Left ventricle myocardium superior (tissue), 1 donor: ENCODE data around the gene FAM13A. TPM values are rescaled to one million over a fixed set of nuclear protein-coding genes. Genes with fewer than 3 reads are reported as not detected.
"Not testable (repeated sequence)": the region's sequence is repeated elsewhere in the genome, so short reads cannot be mapped to it uniquely, and the experiment has no call there.

ENCODE experiments used
- ATAC-seq: fragments of 200-7000 bp; cut with Tn5 transposase; one replicate; pipeline ENCODE4 v1.9.1; 2020; ENCODE audit warnings: mild to moderate bottlenecking, moderate library complexity
- DNase-seq: peaks from one replicate; pipeline ENCODE4 v3.0.0-alpha.2; 2020
- intact Hi-C: fragments of 100-400 bp; cut with micrococcal nuclease; formaldehyde crosslinking; loops from one replicate; pipeline ENCODE4 v1.11.0; 2022
- long read RNA-seq: library from polyadenylated mRNA; unstranded; transcript quantifications from one replicate; pipeline ENCODE4 v2.0.0, GENCODE V29; 2021
- total RNA-seq: library from RNA; stranded (reverse); fragmentation: NEBNext Ultra II Directional; extraction: Animal tissue kit (Norgen Biotek cat#: 25700); gene quantifications from one replicate; pipeline ENCODE4 v1.2.1, GENCODE V29; 2021
- donor health status: DM: no; HTN: yes; CAD: no; lungs with severe emphysema.

The FAM13A gene
- 13.7 TPM for total RNA-seq
- long read RNA-seq, full-length matches to known transcripts: 3 of 22 reads
- long read RNA-seq, partial matches to known transcripts: 13 of 22 reads
- long read RNA-seq, other reads (novel, unspliced or antisense): 6 of 22 reads

DNA sequence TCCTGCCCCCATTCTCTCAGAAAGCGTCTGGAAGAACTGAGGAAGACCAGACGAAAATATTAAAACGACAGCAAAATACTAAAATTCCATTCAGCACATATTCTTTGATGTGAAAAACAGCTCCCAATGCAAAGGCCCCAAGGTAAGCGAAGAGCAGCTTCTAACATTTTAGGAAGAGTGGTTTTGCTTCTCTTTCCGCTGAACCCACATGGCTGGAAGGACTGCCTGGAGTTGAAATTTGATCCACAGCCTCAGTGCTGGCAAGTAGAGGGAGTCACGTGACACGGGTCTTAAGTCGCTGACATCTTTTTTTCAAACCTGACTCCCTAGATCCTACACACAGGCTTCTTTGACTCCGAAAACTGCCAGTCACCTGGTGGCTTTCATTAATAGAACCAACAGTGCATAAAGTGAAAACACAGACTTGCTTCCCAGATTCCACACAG is at the start of gene FAM13A:
Gene FAM13A (minus strand): TSS at position 233 of the 446 bp plus-strand sequence. CDS start 221 bp downstream, at position 12.
- DNase-seq (peak; percentile 72), ATAC-seq (peak; percentile 95)
- intact Hi-C loops: no loop called here

DNA sequence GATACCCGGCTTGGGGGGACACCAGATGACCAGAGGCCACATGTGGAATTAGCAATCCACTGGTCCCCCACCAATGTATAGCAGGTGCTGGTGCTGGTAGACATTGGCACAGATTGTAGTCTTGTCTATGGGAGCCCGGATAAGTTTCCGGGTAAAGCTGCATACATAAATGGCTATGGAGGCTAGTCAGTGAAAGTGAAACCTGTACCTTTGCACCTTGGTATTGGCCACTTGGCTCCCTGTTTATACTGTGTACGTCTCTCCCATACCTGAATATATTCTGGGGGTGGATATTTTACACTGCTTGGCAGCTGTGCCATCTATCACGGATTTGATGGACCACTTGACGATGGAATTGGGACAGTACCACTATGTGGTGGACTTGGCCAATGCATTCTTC is 48.7 kb upstream of the FAM13A start:
- intact Hi-C loops: no loop called here
- no peak for ATAC-seq
- no peak for DNase-seq

DNA sequence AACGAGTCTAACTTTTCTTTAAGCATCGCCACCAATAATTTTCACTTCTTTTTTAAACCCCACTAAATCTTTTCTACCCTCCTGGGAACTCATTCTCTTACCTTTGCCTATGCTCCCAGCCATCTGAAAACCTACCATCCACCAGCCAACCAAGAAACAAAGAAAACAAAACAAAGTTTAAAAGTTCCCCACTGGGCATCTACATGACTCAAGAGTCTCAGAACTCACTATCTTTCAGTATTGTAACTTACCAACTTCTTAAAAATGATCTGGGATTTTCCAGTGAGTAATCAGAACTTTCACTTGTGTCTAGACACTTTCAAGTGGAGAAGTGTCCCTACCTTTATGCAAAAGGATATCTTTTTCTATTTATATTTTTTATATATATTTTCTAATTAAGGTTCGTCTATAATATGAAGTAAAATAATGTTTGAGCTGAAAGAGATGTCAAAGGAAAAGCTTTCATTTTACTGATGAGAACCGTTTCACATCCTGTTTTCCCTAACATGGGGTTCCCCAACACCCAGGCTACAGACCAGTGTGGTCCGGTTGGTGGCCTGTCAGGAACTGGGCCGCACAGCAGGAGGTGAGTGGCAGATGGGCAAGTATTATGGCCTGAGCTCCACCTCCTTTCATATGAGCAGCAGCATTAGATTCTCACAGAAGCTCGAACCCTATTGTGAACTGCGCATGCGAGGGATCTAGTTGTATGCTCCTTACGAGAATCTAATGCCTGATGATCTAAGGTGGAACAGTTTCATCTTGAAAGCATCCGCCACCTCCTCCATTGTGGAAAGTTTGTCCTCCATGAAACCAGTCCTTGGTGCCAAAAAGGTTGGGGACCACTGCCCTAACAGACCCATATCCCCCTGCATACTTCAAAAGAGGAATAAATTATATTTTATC is 44.5 kb upstream of the FAM13A start:
- intact Hi-C loops: no loop called here
- no peak for ATAC-seq
- DNase-seq: no peak

DNA sequence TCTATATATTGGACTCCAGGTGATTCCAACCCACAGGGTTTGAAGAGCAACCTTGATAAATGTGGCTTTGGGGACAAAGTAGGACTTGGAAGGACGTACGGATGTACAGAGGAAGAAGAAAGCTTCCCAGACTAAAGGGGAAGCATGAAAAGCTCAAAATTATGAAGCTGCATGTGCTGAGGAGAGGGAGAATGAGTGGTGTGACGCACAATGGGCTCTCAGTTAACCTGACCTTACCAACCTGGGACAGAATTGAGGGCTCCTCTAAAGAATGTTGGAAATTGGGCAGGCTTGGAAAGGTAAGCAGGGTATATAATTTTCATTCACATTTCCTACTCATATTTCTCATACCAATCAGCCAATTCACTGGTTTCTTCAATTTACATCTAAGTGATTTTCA is 43.9 kb upstream of the FAM13A start:
- DNase-seq (no peak), ATAC-seq (no peak)
- intact Hi-C loops: no loop called here

DNA sequence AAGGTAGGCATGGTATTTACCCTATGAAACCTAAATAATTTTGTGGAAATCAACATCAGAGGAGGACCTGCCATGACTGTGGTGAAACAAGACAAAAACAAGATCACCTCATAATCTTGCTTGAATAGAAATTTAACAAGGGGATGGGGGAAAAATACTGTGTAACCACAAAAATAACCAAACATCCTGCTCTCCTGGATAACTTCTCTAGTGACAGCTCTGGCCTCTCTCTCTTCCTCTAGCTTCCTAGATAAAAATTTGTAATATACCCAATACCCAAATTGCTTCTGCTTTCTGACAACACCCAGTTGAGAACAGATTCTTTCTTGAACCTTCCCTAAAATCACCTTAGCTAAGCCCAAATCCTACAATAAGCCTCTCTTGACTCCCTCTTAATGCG is 42.5 kb upstream of the FAM13A start:
- no peak for DNase-seq
- intact Hi-C loops: no loop called here
- no peak for ATAC-seq

DNA sequence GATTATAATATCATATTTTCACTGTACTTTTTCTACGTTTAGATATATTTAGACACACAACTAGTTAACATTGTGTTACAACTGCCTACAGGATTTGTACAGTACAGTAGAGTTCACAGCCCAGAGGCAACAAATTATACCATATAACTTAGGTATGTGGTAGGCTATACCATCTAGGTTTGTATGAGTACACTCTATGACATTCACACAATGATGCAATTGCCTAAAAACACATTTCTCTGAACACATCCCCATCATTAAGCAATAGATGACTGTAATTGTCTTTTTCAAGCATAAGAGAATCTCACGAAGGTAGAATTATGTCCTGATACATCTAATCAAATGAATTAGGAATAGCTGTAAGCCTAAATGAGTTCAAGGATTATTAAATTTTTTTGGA is 42.0 kb upstream of the FAM13A start:
- no peak for ATAC-seq
- intact Hi-C loops: no loop called here
- no peak for DNase-seq

DNA sequence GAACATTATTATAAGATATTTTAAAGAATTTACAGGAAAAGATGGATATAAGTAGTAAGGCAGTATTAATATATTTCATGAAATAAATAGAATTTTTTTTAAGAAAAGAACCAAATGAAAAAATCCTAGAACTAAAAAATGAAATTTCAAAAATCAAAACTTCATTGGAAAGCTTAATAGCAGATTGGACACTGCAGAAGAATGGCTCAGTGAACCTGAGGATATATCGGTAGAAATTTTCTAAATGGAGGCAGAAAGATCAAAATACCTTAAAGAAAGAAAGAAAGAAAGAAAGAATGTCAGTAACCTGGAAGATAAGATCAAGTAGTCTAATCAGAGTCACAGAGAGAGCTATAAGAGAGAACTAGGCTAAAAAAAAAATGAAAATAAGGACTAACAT is 21.3 kb upstream of the FAM13A start:
- DNase-seq (no peak), ATAC-seq (no peak)
- intact Hi-C loops: no loop called here

DNA sequence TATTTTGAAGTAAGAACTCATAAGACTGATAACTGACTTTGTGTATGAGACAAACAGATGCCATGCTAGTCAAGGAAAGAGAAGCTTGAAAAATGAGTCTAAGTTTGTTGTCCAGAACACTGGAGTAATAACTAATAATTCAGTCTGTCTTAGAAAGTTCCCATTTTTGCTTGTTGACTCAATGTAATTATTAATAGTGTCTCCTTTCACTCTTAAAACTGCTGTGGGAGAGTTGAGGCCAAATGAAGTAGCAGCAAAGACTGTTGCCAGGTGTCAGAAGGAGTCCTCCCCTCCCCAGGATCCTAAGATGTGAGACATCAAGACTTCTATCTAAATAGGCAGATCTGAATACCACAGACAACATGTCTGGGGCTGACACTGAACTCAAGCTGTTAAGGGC is 20.8 kb upstream of the FAM13A start:
- no peak for DNase-seq
- ATAC-seq: no peak
- intact Hi-C loops: no loop called here

DNA sequence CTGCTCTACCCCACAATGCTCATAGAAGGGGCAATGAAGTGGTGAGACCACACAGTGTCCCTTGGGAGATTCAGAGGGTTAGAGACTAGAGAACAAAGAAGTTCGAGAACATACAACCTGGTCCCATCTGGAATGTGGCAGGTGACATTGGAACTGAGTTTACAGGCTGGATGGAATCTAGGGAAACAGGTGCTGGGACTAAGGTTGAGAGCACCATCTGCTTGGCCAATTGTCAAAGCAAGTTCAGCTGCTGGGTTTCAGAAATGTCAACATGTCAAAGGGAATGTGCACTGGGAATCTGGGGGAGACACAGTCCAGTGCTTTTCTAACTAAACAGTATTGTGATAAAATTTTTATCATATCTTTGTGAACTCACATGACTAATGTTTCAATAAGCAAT is 15.9 kb upstream of the FAM13A start:
- DNase-seq (no peak), ATAC-seq (no peak)
- intact Hi-C loops: no loop called here

DNA sequence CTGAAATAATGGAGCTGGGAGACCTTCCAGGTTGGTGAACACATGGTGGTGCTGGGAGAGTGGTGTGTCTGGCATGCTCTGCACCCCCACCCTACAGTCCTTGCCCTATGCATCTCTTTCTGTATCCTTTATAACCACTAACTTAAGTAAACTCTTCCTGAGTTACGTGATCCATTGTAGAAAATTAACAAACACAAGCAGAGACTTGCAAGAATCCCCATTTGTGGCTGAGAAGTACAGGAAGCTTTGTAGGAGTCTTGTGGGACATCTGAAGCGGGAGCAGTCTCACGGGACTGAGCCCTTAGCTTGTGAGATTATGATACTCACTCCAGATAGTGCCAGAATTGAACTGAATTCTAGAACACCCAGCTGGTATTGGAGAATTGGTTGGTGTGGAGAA is 14.3 kb upstream of the FAM13A start:
- intact Hi-C loops: no loop called here
- DNase-seq: no peak
- no peak for ATAC-seq

DNA sequence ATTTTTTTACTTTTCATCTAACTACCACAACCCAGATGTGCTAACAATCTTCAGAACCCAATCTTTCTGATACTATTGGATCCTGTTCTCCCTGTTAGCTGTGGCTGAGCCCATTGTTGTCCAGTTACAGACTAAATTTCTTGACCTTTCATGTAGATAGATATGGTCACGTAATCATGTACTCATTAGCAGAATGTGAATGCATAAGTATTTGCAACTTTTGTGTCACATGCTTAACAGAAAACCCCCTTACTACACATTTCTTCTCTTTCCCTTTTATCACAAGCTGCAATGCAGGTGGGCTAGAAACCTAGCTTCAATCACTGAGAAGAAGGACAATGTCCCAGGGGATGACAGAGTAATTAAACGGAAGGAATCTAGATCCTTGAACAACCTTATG is 13.1 kb upstream of the FAM13A start:
- intact Hi-C loops: no loop called here

DNA sequence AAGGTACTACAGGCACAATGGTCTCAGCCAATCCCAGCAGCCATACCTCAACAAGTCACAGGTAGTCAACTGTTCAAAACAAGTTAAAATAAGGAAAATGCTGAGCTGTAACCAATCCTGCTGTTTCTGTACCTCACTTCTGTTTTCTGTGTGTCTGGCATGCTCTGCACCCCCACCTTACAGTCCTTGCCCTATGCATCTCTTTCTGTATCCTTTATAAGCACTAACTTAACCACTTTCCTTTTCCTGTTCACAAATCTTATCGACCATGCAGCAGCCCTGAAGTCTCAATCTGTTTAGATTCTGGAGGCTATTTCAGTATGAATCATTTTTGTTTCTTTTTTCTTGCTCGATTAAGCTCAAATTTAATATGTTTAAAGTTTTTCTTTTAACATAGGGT is 12.5 kb upstream of the FAM13A start:
- intact Hi-C loops: no loop called here
- no peak for DNase-seq

More for the DNA sequence above, 13.1 kb upstream of the FAM13A start:
- no peak for ATAC-seq
- DNase-seq: no peak

DNA sequence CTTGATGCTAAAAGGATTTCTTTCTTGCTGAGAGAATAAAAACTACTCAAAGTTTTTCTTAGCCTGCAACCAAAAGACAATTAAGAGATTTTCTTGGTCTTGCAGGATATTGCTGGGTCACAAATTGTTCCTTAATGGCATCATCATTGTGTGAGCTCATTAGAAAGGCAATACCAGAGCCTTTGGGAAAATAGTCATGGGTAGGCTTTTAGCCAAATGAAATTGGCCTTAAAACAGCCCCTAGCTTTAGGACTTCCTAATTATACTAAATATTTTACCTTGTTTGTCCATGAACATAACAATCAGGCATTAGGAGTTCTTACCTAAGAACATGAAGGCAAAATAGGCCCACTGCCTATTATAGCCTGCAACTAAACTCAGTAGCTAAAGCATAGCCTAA is 10.4 kb upstream of the FAM13A start:
- intact Hi-C loops: no loop called here
- ATAC-seq (no peak), DNase-seq (no peak)

More for the DNA sequence above, 12.5 kb upstream of the FAM13A start:
- ATAC-seq: no peak

DNA sequence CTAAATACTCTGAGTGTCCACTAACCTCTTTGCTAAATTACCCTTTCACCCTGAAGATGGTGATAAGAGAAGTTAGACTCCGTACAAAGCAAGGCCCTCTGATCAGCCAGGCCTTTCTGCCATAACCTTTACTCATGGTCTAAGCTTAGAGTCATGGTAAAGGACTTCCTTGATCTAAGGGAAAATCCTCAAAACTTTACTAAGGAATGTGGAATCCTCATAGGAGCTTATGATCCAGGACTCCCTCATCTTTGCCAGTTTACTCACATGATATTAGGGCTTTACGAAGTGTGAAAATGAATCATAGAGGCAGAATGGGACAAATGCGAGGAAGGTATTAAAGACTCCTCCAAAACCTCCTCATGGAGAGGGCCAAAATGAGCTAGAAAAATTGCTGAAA is 7.9 kb upstream of the FAM13A start:
- intact Hi-C loops: no loop called here
- no peak for DNase-seq
- ATAC-seq: no peak

DNA sequence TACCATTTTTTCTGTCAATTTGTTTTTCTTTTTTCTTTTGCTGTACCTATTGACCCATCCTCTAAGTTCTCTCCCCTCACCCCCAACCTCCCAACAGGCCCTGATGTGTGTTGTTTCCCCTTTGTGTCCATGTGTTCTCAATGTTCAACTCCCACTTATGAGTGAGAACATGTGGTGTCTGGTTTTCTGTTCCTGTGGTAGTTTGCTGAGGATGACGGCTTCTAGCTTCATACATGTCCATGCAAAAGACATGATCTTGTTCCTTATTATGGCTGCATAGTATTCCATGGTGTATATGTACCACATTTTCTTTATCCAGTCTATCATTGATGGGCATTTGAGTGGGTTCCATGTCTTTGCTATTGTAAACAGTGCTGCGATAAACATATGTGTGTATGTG is 859 bp upstream of the FAM13A start:
- ATAC-seq, intact Hi-C loops, DNase-seq: not testable (repeated sequence)

DNA sequence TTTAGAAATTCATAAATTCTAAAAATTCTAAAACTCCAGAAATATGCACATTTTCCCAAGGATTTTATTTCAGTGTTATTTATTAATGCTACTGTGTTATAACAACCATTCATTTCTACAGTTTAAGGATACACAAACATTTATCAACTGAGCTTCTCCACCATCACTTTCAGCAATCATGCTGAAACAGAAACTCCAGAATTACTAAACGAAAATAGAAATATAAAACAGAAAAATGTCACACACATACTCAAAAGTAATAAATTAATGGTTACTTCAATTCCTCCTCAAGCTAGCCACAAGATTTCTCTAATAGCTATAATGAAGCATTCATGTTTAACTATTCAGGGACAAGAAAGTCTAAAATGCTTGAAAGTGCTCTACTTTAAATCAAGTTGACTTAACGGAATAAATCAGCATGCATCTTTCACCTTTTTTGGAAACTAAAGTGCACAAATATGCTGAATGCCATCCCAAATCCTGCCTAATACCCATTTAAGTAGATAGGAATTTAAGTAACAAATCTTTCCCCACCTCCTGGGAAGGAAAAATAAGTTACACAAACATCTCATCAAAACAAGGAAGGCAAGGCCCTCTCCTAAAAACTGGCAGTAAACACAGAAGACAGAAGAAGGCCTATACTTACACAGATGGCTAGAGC is 563 bp downstream of the FAM13A start:
- peak; percentile 90 for ATAC-seq

DNA sequence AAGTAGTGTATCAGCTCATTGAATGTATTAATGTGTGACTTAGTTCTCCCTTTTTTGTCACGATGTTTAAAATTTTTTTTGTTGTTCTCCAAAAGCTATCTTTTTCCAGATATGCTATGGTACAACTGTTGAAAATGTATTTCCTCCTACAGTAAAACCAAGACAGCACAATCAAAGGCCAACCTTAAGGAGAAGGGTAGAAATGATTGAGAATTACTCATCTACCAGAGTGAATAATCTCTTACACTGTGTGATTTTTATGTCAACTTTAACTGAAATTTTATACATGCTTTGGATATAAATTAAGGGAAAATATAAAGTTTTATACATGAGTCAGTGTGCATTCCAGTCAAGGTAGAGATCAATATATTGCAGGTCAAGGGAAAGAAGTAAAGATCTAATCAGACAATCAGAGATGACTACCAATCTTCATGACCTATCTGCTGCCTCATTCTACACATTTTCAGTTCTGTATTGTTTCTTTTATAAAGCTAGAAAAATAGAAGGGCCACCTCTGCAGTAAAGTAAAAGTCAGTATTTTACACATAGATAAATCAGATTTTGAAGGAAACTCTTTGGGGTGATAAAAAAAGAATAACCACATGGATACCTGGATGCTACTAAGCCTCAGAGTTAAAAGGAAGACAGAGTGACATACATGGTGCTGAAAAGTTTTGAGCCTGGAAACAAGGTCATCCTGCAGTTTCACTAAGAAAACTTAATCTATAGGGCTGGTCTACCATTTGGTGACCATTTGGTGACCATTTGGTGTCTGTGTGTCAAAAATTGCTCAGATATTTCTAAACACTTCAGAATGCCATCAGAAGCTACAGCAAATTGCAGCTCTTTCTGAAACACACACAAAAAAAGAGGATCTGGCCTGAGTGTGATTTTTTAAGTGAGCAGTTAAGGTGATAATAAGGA is 1.6 kb downstream of the FAM13A start:
- no peak for DNase-seq
- no peak for ATAC-seq
- intact Hi-C loops: no loop called here

More for the DNA sequence above, 563 bp downstream of the FAM13A start:
- no peak for DNase-seq
- intact Hi-C loops: no loop called here

DNA sequence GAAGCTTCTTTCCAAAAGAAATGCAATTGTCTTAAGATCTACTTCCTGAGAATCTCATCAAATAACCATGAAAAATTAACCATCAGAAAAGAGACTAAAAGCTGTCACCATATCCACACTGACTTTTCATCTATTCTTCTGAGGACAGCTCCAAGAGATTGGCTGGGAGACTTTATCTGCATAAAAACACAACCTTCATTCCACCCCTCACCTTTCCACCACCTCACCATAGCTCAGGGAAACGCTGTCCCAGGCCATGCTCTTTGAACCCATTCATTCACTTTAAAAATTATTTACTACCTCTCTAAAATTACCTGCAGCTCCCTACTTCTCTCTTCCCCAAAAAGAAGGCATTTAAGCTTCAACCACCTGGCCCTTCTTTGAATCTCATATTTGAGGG is 2.4 kb downstream of the FAM13A start:
- intact Hi-C loops: no loop called here
- ATAC-seq: no peak

DNA sequence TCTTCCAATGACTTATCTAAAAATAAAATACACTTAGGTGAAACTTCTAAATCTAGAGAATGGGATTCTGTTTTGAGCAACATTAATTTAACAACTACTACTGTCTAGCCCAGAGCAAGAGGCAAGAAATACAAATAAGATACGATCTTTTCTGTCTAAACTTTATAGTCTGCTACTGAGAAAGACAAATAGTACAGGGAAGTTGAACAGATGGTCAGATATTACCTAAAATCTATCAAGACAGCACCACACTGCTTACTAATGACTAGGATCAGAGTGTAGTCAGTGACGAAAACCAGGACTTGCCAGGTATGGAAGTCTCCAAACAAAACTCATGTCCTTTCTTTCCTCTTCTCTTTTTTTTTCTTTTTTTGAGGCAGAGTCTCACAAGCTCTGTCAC is 7.1 kb downstream of the FAM13A start:
- DNase-seq (no peak), ATAC-seq (no peak)
- intact Hi-C loops: no loop called here

More for the DNA sequence above, 2.4 kb downstream of the FAM13A start:
- DNase-seq: no peak
